Stimulated activated CD4-positive, alpha-beta T cell treated with anti-CD3 and anti-CD28 coated beads, Interleukin-12 subunit alpha, Interleukin-12 subunit beta, amount 100 ng/mL, for 4 hours (primary cell): ENCODE measurements around the gene ARID5B.

Source experiments
- DNase-seq: peaks from one replicate; pipeline ENCODE4 v3.0.0-alpha.2; 2020

The ARID5B gene

DNA sequence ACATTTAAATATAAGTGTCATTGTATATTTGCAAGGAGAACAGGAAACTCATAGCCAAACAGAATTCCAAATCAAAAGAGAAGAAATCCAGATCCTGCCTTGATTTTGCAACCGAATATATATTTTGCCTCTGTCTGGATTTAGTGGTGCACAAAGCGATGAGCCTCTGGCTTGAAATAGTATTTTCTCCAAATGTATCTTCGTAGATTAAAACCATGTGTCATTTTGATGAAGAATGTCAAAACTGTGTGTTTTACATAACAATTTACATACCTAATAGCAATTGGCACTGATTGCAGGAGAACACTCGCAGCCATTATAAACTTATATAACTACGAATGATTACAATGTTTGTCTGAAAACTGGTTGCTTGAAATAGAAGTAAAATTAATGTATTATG, 156.4 kb downstream of the ARID5B start:
- no peak for DNase-seq

DNA sequence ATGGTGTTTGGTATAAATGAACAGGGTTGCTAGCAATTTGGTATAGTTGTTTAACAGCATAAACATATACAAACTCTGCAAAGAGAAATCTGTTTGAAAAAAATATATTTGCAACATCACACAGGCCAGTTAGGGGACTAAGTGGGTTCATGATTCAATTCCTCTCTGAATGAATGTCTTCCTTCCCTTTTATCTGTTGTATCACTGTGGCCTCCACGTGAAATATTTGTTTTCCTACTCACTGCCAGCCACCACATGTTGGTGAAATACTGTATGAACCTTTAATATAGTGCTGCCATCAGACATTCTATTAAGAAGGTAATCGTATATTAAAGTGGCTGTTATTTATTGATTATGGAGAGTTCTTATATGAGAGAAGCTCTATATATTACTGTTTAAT, 157.0 kb downstream of the ARID5B start:
- DNase-seq: no peak

DNA sequence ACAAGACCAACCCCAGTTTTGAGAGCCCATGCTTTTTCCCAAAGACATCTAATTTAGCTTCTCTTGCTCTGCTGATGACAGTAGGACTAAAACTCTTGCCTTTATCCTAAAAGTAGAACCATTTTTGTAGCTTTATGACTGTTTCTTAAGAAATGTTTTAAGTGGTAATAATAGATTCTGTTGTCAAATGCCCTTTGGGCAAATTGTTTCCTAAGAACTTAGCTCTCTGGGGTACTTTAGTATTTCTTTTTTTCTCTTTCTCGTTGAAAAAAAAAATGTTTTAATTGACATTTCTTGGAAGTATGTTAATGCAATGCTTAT, 157.4 kb downstream of the ARID5B start:
- DNase-seq: no peak

DNA sequence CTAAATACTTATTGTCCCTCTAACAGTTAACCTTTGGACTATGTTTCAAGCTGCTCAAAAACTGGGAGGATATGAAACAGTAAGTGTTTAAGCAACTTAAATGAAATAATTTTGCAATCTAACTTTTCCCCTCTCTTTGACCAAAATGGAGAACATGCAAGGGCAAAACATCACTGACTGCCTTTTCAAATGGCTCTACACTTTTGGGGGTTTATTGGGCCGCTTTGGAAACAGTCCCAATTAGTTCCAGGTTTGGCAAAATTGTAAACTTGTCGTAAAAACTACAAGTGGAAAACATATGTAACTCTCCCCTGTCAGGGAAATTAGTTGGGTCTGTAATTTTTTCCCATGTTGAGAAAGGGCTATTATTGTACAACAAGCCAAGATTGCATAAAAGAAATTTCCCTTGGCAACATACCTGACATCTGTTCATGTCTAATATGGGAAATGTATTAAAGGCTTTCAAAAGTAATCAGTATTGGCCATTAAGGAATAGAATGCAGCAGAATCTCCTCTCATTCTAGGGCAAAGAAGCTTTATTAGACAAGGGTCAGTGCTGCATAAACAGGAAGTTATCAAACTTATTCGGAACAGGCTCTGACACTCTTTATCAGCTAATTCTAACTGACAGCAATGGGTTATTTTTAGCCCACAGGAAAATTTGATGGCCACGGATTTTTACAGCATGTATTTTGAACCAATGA, 157.9 kb downstream of the ARID5B start:
- no peak for DNase-seq

- DNase-seq: no peak
Observed at GRCh38 chr10:62062028-62062427, 160.5 kb downstream of the ARID5B start.

- no peak for DNase-seq
Observed at GRCh38 chr10:62062752-62063512, 161.4 kb downstream of the ARID5B start.

GRCh38 chr10:62063795-62064472, 162.4 kb downstream of the ARID5B start:
- no peak for DNase-seq

DNA sequence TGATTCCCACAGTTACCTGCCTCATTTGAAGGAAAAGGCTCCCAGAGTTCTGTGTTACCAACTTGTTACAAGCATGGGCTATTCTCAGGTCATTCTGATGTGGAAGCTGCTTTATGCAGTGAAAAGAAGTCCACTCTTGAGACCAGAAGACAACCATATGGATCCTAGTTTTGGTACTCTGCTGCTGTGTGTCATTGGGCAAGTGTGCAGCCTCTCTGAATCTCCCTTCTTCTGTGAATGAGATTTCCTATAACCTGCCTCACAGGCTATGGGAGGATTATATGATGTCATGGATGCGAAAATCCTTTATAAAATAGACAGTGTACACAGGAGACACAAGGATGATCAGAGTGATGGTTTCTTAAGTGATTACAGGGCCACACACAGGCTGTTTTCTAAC, 166.1 kb downstream of the ARID5B start:
- no peak for DNase-seq

- no peak for DNase-seq
Observed at GRCh38 chr10:62068464-62068863, 167.0 kb downstream of the ARID5B start.

GRCh38 chr10:62069452-62070178, 168.1 kb downstream of the ARID5B start:
- no peak for DNase-seq

- no peak for DNase-seq
Observed at GRCh38 chr10:62071846-62072281, 170.4 kb downstream of the ARID5B start.

GRCh38 chr10:62072901-62073300, 171.4 kb downstream of the ARID5B start:
- no peak for DNase-seq

DNA sequence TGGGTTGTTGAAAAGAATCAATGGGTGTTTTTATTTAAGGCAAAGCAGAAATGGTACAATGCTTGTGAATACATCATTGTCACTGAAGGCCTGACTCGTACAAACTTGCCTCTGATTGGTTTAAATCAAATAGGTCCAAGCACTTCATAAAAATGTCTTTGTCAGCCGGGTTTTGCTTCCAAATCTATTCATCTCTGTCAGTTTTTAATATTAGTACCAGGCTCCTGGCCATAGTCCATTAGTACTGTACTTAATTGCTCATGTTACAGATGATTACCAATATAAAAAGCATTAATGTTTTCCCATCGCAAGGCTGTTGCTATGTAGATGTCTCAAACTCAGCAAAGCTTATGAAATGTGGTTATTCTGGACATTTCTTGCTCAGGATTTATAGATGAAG, 171.9 kb downstream of the ARID5B start:
- DNase-seq: no peak

DNA sequence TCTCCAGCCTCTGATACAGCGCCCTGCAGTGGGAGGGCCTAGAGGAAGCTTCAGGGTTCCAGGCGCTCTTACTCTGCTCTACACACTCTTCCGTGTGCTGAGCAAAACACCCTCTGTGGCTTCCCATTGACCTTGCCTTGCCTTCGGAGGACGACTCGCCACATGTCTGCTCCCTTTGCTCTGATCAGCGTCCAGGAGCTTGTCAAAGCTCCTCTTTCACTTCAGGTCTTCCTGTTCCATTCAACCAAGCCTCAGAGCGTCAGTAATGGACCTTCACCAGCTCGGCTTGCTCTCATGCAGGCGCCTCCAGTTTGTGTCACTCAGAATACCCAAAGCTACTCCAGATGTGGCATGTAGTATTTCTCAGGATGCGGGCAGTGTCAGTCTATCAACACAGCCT, 173.9 kb downstream of the ARID5B start:
- DNase-seq: no peak

DNA sequence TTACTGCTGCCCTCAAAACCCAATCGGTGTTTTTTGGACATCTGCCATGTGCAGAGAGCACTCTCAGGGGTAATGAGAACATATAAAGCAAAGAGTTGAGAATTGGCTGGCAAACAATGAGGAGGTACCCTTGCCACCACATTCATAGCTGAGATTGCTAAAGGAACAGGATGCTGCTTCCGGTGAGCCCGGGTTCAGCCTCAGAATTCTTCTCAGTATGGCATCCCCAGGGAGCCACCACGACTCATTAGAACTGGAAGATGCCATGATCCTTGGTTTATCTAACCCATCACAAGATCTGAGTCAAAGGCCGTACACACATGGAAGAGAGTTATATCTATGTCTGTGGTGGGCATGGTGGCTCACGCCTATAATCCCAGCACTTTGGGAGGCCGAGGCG, 174.4 kb downstream of the ARID5B start:
- no peak for DNase-seq

DNA sequence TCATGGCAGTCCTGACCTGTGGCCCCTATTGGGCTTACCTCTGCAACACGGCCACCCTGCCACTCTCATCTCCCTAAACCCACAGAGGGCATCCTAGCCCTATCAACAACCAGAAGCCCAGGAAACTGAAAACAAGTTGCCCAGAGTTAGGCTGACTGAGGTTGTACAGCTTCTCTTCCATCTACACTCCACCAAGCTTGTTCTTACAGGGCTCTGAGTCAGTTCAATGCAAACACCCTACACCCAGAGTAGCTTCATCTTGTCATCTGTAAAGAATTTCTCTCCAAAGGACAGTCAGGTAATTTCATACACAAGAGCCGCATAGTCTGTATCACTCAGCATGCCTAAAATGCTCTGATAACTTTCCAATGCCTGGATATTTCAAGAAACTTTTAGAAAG, 175.4 kb downstream of the ARID5B start:
- no peak for DNase-seq

GRCh38 chr10:62077330-62078015, 176.0 kb downstream of the ARID5B start:
- no peak for DNase-seq

GRCh38 chr10:62079885-62080559, 178.5 kb downstream of the ARID5B start:
- DNase-seq: no peak

- DNase-seq: no peak
Observed at GRCh38 chr10:62080905-62081304, 179.4 kb downstream of the ARID5B start.

DNA sequence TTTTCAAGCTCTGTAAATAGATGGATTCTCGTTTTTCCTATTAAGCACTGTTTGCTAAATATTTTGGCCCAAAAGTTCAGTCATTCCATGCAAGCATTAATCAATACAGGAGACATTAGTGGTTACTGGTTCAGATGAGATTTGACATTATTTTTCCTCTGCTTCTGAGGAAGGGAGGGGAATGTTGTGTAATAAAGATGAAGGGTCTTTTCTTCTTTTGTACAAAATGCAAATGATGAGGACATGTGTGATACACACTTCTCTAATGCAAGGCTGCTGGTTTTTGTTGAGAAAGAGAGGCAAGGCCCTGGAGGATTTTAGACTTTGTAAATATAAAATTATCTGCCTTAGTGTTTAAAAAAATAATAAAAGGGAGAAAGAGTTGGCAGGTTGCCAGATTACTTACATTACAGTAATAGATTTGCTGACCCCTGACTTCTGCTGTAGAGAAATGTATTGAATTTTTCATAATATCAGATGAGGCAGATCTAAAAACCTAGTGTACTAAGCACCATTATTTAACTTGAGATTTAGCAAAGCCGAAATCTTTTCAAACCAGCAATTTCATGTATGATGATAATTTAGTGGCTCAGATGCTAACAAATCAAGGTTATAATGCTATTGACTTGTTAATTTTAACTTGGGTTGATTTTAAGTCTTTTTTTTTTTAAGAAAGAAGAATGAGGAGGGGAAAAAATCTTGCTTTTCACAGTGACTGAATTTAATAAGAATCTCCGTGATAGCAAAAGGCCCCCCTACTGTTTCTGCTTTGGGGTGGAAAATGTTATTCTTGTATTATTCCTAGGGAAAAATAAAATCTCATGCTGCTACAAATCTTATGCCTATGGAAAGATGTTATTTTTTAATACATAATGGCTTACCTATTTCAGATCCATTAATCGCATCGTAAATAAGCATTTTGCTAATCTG, 180.1 kb downstream of the ARID5B start:
- DNase-seq: no peak

GRCh38 chr10:62082271-62082656, 180.8 kb downstream of the ARID5B start:
- DNase-seq: no peak
